Adrenal gland (tissue), 5 donors: ENCODE measurements around the gene LPP.

Experiments
- POLR2A ChIP-seq, 2 donors: fragments of 450-650 bp; IDR thresholded peaks; one replicate each; pipeline ENCODE4 v1.6.1; 2017; ENCODE audit warnings: antibody characterized with exemption in 2 of 2, mild to moderate bottlenecking in 2 of 2, moderate library complexity in 1 of 2
- TF ChIP-seq, protein P1 (sequence below), 6 experiments: fragments of 450-650 bp in 4 of 6; fragments of 200-600 bp in 2 of 6; sonication (generic) in 1 of 6; IDR thresholded peaks; 1 replicate in 5 of 6; 2 replicates in 1 of 6; pipeline versions ENCODE4 v1.5.1 to v1.8.0; 2016 to 2021; ENCODE audit warnings: antibody characterized with exemption in 6 of 6, mild to moderate bottlenecking in 2 of 6, moderate library complexity in 1 of 6
- donor health status: DM: no; HTN: no; CAD: no.

DNA sequence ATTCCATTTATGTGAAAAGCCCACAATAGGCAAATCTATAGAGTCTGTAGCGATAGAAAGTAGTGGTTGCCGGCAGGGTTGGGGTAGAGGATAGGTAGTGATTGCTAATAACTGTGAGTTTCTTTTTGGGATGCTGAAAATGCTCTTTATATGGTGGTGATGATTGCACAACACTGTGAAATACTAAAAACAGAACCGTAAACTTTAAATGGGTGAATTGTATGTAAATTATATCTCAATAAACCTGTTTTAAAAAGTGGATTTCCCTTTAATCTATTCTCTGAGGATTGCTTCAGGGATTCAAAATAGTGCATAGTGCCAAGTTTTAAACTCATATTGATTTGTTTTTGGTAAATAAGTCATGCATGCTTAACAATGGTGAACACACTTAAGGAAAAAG, 140.2 kb downstream of the LPP start:
- TF ChIP-seq, protein P1, sequence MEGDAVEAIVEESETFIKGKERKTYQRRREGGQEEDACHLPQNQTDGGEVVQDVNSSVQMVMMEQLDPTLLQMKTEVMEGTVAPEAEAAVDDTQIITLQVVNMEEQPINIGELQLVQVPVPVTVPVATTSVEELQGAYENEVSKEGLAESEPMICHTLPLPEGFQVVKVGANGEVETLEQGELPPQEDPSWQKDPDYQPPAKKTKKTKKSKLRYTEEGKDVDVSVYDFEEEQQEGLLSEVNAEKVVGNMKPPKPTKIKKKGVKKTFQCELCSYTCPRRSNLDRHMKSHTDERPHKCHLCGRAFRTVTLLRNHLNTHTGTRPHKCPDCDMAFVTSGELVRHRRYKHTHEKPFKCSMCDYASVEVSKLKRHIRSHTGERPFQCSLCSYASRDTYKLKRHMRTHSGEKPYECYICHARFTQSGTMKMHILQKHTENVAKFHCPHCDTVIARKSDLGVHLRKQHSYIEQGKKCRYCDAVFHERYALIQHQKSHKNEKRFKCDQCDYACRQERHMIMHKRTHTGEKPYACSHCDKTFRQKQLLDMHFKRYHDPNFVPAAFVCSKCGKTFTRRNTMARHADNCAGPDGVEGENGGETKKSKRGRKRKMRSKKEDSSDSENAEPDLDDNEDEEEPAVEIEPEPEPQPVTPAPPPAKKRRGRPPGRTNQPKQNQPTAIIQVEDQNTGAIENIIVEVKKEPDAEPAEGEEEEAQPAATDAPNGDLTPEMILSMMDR (IDR thresholded peaks at IDR 0.05): no peak
- TF ChIP-seq POLR2A (IDR thresholded peaks at IDR 0.05): no peak
